Activated CD8-positive, alpha-beta memory T cell treated with anti-CD3 and anti-CD28 coated beads for 48 hours (primary cell): ENCODE measurements around the gene AP3B1.

Experiments used
- DNase-seq, 3 experiments: peaks; one replicate each; pipeline ENCODE4 v3.0.0-alpha.2; 2020; ENCODE audit warnings: low read depth in 2 of 3, low spot score in 2 of 3

AP3B1 gene

GRCh38 chr5:78294248-78295034 is at the start of gene AP3B1:
Gene AP3B1 (minus strand): TSS chr5:78294698. CDS start chr5:78294579, 119 bp downstream.
- peak; percentile 92 to 96 (median 94) for DNase-seq

GRCh38 chr5:78341440-78341839 is 46.9 kb upstream of the AP3B1 start:
- DNase-seq, result no peak

GRCh38 chr5:78339617-78340436 is 45.3 kb upstream of the AP3B1 start:
- DNase-seq, result no peak

GRCh38 chr5:78336698-78337097 is 42.2 kb upstream of the AP3B1 start:
- DNase-seq, result no peak

- no peak for DNase-seq
Measured at GRCh38 chr5:78335976-78336375, 41.5 kb upstream of the AP3B1 start.

- DNase-seq, result no peak
Measured at GRCh38 chr5:78334811-78335210, 40.3 kb upstream of the AP3B1 start.

- no peak for DNase-seq
Measured at GRCh38 chr5:78331523-78332080, 37.1 kb upstream of the AP3B1 start.

GRCh38 chr5:78328585-78329173 is 34.2 kb upstream of the AP3B1 start:
- no peak for DNase-seq

GRCh38 chr5:78327761-78328510 is 33.4 kb upstream of the AP3B1 start:
- DNase-seq, result no peak

- no peak for DNase-seq
Measured at GRCh38 chr5:78326930-78327329, 32.4 kb upstream of the AP3B1 start.

GRCh38 chr5:78323241-78323640 is 28.7 kb upstream of the AP3B1 start:
- DNase-seq, result no peak

- no peak for DNase-seq
Measured at GRCh38 chr5:78320401-78320800, 25.9 kb upstream of the AP3B1 start.

- DNase-seq, result no peak
Measured at GRCh38 chr5:78318337-78318736, 23.8 kb upstream of the AP3B1 start.

- no peak for DNase-seq
Measured at GRCh38 chr5:78317515-78317914, 23.0 kb upstream of the AP3B1 start.

- no peak for DNase-seq
Measured at GRCh38 chr5:78308703-78309102, 14.2 kb upstream of the AP3B1 start.

- no peak for DNase-seq
Measured at GRCh38 chr5:78300464-78301045, 6.1 kb upstream of the AP3B1 start.

- DNase-seq, result peak; percentile 5 to 22 (median 15)
Measured at GRCh38 chr5:78295035-78295961, 800 bp upstream of the AP3B1 start.

GRCh38 chr5:78293851-78294247 is 649 bp downstream of the AP3B1 start:
- no peak for DNase-seq

GRCh38 chr5:78291687-78292086 is 2.8 kb downstream of the AP3B1 start:
- DNase-seq, result no peak
